CD4-positive, alpha-beta T cell treated with Interleukin-1 beta for 1 hour (primary cell): ENCODE results near the gene MMP1.

Experiments used
- DNase-seq, 2 donors: peaks; one replicate each; pipeline ENCODE4 v3.0.0-alpha.2; 2020 to 2022

MMP1 gene

DNA sequence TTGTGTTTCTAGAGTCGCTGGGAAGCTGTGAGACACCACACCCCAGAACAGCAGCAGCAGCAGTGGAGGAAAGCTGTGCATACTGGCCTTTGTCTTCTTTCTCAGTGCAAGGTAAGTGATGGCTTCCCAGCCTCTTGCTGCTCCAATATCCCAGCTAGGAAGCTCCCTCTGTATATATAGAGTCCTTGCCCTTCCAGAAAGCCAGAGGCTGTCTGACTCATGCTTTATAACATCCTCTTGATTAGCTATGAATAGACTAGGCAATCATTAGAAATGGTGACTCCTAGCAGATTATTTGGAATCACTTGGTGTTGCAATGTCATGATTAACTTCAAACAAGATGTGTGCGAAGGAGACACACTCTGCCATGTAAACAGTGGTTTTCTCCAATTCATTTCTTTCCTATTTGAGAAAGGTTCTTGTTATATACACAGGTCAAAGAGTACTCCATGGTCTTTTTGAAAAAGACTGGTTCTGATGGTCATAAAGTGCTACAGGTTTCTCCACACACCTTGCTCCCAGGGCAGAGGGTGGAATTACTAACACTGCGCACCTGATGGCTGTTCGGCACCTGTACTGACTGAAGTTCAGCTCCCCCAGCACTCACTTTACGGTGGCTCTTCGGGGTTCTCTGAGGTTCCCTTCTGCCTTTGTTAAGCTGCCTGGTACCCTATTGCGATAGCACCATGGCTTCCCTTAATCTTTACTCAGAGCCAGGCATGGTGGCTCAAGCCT lies at the start of gene MMP1:
TSS of gene MMP1 (minus strand) at position 149 of the 735 bp plus-strand sequence. CDS start at position 81, 68 bp downstream.
- DNase-seq: no peak

DNA sequence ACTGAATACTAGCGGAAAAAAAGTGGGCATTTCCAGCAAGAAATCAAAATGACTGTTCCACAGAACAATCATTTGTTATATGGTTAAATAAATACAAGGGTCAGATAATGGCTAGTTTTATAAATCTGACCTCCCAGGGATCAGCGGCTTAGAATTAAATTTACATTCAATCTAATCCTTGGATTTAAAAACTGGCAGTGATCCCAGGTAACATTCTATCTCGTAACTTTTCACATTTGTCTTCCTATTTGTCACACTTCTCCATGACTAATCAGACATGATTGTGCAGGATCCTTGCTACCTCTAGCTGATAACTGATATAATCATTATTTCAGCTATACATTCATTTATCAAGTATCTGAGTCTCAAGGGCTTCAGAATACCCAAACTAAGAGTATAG lies 48.3 kb upstream of the MMP1 start:
- no peak for DNase-seq

DNA sequence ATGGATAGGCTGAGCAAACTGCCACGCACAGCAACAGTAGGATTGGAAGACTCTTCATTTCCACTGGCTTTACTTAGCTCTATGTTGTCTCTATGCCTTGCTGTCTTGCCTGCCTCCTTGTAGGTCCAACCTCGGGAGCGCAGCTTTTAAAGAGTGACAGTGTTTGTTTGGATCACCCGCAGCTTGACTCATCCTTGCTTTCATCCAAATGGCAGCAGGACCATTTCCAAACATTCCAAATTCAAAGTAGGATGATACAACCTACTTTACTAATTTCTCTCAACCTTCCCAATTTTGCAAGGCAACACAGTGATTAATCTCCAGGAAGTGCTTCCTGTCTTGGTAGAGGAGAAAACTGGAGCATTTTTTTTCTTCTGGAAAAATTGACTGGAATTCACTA lies 45.5 kb upstream of the MMP1 start, which contains the start of gene MMP3:
TSS of gene MMP3 (minus strand) at position 121 of the 400 bp plus-strand sequence. CDS start at position 58, 63 bp downstream.
- no peak for DNase-seq

DNA sequence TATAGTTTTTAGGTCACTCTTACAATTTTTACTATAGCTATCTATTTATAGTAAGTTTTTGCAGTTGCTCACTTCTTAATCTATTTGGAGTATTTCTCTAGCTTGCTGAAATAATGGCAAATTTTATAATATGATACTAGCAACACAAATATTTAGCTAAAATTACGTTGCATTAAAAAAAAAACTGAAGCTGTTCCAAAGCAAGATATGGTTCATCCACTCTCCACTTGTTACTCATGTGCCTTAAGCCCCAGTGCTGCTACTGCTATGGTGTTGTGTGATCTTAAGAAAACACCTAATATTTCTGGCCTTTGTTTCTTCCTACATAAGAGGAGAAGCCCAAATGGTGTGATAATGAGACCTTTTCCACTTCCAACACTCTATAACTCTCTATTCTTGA lies 45.0 kb upstream of the MMP1 start:
- DNase-seq: no peak

DNA sequence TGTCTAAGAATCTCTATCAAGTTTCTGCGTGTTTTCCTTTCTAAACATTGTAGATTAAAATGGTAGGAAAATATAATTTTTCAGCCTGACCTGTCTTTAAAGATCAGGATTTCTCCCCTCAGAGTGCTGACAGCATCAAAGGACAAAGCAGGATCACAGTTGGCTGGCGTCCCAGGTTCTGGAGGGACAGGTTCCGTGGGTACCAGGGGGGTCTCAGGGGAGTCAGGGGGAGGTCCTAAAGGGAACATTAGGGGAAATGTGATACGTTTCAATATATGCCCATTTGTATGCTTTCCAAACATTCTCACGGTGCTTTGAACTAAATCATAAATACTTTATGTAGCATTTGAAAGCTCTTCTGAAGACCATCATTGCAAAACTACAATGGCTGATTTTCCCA lies 42.1 kb upstream of the MMP1 start:
- no peak for DNase-seq

DNA sequence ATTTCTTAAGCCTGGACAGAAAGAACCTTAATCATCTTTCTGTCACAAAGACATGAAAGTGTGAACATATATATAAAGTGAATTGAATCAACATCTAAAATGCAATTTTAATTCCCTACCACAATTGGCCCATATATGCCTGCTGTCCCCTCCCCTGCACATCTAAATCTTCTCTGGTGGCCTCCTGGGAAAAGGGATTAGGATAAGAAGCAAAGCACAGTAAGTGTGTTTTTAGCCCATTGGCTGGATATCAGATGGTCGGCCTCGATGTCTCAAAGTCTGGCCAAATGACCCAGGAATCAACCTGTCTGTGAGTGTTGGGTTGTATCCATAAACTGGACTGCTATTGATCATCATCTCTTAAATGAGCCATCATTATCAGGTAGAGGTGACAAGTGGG lies 39.7 kb upstream of the MMP1 start:
- DNase-seq: no peak

DNA sequence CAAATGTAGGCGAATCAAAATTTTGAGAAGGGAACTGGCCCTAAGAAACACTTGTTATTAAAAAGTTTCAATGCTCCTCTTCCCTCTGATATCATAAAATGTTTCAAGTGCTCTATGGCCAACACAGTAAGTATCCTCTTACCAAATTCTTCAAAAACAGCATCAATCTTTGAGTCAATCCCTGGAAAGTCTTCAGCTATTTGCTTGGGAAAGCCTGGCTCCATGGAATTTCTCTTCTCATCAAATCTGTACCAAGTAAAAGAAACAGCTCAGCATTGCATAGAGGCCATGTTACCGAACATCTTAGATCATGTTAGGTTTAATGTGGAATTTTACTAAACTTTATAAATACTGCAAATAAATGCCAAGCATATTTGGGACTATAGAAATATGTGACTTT lies 39.2 kb upstream of the MMP1 start:
- DNase-seq: no peak

DNA sequence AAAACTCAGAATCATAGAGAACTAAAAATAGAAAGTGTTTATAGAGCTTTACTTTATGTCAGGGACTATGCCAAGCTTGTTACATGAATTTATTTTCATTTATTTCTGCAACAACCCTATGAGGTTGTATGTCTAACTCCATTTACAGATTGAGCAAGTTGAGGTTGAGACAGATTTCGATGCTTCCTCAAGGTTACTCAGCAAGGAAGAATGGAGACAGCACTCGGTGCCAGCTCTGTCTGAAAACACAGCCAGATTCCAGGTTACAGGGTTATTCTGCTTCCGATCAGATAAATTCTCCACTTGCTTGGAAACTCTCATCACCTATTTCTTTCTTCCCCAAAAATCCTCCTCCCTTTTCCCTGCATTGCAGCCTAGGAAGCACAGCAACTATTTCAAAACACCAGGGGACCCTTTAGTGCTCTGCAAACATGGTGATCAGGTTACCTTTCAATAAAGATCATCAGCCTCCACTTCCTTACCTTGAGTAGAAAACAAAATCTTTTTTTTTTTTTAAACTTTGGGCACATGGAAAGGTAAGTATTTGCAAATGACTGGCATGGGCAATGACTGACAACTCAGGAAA lies 38.4 kb upstream of the MMP1 start:
- no peak for DNase-seq

DNA sequence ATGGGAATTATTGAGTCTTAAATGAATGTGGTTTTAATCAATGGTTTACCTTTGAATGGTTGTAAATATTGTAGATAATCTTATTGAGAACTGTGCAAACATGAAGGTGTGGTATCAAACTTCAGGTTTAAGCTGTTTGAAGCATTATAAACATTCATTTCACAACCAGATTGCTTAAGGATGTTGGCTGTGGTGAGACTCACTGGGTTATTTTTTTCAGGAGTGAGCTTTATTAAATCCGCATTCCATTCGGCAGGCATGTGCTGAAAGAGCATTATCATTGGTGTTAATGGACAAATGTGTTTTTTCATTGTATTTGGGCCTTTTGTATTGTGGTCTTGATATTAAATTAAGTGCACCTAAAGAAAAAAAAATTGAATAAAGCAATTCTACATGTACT lies 35.8 kb upstream of the MMP1 start:
- DNase-seq: no peak

DNA sequence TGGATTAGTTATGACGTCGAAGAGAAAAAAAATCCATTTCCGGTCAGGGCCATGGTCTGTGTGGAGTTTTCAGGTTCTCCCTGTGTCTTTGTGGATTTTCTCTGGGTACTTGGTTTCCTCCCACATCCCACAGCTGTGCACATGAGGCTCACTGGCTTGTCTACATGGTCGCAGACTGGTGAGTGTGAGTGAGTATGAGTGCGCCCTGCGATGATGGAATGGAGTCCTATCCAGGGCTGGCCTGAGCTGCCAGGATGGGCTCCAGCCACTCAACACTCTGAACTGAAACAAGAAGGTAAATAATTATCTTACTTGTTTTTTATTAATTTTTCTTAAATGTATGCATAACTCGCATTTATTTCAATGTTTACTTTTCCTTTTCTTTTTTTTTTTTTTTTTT lies 34.7 kb upstream of the MMP1 start:
- DNase-seq: no peak

DNA sequence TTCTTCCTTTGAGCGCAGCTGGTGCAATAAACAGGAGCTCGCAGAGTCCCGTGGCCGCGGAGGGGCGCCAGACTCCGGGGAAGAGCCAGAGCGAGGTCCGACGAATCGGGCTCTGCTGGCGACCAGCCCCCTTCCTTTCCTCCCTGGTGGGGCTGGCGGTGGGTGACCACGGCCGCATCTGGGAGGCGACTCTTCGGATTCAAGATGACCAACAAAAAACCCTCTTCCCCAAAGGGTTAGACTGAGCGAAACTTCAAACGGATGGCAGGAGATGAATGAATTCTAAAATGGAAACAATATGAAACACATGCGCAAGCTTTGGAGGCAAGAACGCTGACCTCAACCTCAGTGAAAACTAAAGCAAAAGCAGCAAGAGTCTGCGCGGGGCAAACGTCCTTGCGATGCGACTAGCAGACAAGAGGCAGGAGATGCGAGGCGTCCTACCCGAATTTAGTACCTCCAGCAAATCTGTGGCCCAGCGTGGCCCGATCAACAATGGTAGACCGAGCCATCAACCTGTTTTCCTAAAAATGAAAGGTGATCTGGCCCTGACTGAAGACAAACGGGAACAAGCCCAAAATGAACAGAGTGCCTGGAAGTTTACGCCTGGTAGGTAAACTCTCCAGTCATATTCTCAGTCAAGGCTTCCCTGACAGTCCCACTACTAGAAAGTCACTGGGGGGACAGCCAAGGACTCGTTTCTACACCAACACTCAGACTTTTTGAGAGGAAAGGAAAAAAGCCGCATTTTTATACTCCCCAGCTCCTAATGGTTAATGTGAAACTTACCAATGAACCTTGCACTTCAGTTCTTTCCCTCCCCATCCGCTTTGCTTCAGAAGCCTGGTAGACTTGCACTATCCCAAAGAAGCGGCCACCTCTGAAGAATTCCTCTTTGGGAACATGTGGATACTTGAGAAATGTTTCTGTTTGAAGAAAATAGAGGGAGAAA lies 33.8 kb upstream of the MMP1 start:
- no peak for DNase-seq

DNA sequence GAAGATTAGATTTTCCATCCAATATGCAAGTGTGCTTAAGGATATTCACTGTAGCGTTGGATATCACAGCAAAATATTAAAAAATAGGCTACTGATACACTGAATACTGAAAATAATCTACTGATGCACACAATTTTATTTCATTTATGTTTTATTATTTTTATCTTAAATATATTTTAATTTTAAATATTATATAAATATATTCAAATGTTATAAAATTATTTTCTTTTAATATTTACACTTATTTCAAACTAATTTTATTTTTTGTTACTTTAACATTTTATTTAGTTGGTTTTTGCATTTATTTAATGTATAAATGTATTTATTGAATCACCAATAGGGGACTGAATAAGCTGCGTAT lies 33.1 kb upstream of the MMP1 start:
- DNase-seq: no peak

DNA sequence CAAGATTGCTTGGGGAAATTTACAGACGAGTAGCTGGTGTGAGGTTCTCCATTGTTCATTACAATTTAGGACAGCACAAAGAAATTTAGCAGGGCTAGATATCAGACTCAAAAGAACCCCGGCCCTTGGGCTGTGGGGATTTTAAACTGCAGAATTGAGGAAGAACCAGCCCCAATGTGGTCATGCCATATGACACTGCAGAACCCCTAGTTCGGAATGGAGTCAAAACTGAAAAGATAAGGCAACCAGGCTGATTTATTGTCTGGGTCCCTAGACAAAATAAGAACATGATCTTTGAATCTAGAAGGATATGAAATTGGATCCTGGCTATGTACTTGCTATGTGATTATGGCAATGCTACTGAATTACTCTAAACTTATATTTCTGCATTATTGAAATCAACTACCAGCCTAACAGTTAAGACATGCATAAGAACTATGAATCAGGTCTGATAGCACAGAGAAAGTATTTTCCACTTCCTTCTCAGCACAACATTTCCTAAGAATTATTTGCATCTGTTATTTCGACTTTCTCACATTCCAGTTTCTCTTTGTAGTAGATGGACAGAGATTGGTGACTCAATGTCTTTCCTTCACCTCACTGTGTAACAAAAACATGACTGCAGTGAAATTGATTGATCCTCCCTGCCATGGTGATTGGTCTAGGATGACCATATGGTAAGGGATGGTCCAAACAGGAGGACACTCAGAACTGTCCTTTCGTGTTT lies 32.2 kb upstream of the MMP1 start:
- DNase-seq: no peak

DNA sequence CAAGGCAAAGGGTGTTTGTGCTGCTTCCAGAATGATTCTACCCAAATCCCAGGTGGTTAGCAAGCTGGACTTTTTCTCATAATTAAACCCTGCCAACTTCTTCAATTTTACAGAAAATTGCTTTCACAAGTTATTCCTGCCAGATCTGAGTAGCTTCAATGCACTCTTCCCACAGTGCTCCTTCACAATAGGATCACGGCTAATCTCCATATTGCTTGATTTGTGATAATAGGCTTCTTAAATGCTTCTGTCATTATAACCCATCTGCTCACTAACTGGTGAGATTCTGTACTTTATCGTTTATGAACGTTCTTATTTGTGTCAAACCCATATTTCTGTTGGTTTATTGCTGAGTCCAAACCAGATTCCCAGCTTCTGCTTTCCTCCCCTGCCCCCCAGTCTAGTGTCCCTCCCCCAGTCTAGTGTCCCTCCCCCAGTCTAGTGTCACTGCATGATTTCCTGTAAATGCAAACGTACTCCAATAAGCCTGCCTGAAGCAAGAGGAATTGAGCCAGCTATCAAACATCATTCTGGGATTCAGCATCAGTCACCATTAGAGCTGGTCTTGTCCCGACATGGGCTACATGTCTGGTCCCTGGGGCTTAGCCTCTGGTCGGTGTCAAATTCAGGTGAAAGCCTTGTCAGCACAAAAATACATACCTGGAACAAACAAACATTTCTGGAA lies 31.5 kb upstream of the MMP1 start:
- DNase-seq: no peak

DNA sequence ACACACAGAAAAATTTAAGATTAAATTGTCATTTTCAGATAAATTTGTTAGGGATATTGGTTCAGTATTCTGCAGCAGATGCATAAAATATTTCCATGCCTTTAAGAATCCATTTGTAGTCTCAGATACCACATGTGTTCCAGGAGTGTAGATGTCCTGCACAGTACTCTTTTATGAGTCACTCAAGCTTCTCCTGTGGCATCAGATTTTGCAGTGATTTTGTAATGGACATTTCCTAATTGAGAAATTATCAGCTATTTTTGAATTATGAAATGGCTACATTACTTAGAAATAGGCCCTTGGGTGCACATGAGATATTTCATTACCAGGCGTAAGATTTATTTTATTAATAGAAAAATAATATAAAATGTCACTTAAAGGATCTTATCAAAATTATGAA lies 26.6 kb upstream of the MMP1 start:
- no peak for DNase-seq

DNA sequence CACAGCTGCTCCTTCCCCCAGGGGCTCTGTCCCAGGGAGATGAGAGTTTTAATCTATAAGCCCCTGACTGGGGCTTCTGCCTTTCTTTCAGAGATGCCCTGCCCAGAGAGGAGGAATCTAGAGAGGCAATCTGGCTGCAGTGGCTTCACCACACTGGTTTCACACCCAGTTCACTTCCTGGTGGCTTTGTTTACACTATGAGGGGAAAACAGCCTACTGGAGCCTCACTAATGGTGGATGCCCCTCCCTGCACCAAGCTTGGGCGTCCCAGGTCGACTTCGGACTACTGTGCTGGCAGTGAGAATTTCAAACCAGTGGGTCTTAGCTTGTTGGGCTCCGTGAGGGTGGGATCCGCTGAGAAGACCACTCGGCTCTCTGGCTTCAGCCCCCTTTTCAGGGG lies 21.5 kb upstream of the MMP1 start:
- no peak for DNase-seq

DNA sequence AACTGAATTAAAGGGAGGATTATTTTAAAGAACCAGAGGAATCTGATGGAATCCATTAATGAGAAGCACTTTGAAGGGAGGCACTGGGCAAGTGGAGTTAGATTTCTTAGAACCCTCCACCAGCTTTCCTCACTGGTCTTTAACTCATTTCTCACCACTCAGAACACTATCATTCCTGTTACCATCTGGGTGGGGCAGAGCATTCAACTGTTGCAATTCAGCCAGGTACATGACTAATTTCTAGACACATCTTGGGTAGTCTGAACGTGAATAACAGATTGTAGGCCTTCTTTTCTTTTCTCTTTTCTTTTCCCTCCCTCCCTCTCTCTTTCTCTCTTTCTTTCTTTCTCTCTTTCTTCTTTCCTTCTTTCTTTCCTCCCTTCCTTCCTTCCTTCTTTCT lies 15.5 kb upstream of the MMP1 start:
- no peak for DNase-seq

DNA sequence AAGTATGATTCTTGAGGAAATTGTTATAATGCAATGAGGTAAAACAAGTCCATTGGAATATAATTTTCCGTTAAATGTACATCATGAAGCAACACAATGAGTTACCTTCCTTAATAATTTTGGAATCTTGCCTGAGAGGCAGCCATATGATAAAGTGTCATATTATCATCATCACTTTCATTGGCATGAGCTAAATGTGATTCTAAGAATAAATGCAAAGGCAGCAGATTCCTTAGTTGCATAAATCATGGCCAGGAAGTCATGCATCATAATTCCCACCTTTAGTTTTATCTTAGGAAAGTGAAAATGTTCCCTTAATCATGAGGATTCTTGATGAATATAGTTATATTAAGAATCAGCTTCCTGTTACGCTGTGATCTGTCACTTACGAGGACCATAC lies 14.2 kb upstream of the MMP1 start:
- no peak for DNase-seq

DNA sequence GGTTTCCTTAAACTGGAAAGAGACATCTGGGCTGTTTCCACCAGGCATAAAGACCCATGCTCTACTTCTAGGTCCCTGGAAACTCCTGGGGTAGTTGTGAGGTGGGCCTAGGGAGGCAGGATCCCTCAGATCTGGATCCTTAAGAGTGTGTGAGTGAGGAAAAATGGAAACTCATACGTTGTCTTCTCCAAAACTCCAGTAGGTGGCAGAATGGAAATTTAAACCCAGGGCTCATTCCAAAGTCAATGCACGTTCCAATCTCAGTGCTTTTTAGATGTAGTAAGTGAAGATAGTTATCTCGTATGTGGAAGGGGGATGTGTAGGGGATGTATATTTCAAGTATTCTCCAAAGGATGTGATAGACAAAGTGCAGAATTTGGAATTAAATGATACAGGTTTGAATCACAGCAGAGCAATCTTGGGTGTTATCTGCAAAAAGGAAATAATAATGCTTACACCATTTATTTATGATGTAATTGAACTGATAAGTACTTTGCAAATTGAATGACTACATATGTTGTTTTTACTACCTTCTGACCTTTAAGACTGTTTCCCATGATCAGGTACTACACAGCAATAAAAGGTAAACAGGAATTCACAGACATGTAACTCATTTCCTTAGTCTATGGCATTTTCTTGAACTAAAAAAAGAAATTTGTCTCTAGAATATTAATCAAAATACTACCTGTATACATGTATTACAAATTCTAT lies 13.1 kb upstream of the MMP1 start:
- DNase-seq: no peak

DNA sequence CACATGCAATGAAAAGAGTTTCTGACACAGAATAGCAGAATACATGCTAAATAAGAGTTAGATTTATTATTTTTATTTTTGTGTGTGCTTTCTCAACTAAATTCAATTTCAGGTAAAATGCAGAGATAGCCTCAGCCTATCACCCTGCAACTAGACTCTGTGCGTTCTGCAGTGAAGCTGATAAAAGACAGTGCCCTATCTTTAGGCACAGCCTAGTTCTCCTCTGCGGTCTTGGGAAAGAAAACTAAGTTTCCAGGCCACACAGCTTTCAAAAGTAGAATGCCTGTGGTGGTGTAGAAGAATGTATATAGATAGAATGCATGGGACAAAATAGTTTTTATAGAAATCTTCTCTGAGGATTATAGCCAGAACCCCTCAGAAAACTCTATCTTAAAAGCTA lies 12.0 kb upstream of the MMP1 start:
- DNase-seq: no peak

DNA sequence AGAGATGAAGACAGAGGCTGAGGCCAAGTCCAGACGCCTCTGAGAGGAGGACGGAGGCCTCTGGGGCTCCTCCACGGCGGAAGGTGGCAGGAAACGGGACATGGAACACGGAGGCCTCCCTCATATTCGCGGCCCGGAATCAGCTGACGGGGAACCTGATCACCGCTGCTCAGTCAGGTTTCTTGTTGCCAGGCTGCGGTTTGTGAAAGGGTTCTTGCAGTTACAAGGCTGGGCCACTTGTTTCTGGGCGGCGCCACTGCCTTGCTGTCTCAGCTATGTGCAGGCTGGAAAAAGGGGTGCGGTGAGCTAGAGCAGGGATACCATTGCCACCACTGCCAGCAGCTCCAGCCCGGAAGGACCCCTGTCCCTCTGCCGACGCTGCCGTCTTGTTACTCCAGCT lies 10.0 kb upstream of the MMP1 start:
- DNase-seq: no peak

DNA sequence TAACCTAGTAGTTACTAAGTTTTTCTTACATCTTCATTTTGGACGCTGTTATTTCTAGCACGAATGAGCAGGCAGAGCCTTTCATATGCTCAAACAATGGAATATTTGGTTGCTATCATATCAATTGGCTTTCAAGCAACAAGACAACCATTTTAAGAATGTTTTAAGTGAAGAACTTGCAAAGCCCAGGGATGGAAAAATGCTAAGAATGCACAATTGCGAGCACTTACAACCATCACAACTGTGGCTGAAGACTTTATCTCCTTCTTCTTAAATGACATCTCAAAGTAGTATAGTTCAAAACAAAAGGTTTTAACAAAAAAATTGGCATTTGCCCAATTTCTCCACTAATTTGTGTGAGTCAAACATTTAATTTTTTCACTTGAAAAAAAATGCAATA lies 8.3 kb upstream of the MMP1 start:
- no peak for DNase-seq
